H1 (cell line): ENCODE results near the gene MED12L. TPM values are rescaled to one million over a fixed set of nuclear protein-coding genes. Genes with fewer than 3 reads are reported as not detected.

Experiments
- CTCF ChIA-PET: fragments of 300-600 bp; sonication (Branson Sonifier 250); formaldehyde crosslinking; loops from one replicate; lab custom pipeline; 2021; ENCODE audit not compliant: partially characterized antibody; lab: Charles Lee
- POLR2A ChIA-PET: fragments of 300-600 bp; sonication (Branson Sonifier 250); formaldehyde crosslinking; loops from one replicate; lab custom pipeline; 2021; ENCODE audit warnings: inconsistent platforms; ENCODE audit not compliant: partially characterized antibody; lab: Charles Lee
- DNase-seq, 2 experiments: peaks; one replicate each; pipeline versions ENCODE4 v3.0.0 to v3.0.0-alpha.2; 2010 to 2022; ENCODE audit warnings: low spot score in 2 of 2, low read depth in 1 of 2, mixed read lengths in 1 of 2
- FAIRE-seq: peaks from 2 replicates; lab custom pipeline; 2011; peaks lifted over from hg19 to GRCh38; lab: Jason Lieb, UNC
- H2AFZ ChIP-seq: 2 replicates; pipeline ENCODE4 v1.8.1; 2012; ENCODE audit warnings: low read length, inconsistent platforms
- H2AK5ac ChIP-seq: 2 replicates; pipeline ENCODE4 v1.6.1; 2013; ENCODE audit warnings: low read depth, low read length
- H2BK120ac ChIP-seq: replicated peaks from 2 replicates; pipeline ENCODE3; 2013; ENCODE audit warnings: low read depth, low read length, inconsistent platforms
- H2BK12ac ChIP-seq: 2 replicates; pipeline ENCODE4 v1.6.1; 2013; ENCODE audit warnings: low read depth, low read length
- H2BK15ac ChIP-seq: 2 replicates; pipeline ENCODE4 v1.6.1; 2013; ENCODE audit warnings: low read length
- H2BK20ac ChIP-seq: 2 replicates; pipeline ENCODE4 v1.6.1; 2013; ENCODE audit warnings: low read length
- H2BK5ac ChIP-seq: 2 replicates; pipeline ENCODE4 v1.6.1; 2013; ENCODE audit warnings: low read depth, low read length
- H3K14ac ChIP-seq: 2 replicates; pipeline ENCODE4 v1.6.1; 2013; ENCODE audit warnings: inconsistent platforms; ENCODE audit not compliant: insufficient read length
- H3K18ac ChIP-seq: 2 replicates; pipeline ENCODE4 v1.6.1; 2013; ENCODE audit warnings: low read length; ENCODE audit errors: extremely low read depth
- H3K23ac ChIP-seq: 2 replicates; pipeline ENCODE4 v1.6.1; 2013; ENCODE audit warnings: inconsistent platforms; ENCODE audit not compliant: insufficient read length
- H3K23me2 ChIP-seq: 2 replicates; pipeline ENCODE4 v1.6.1; 2013; ENCODE audit warnings: low read depth, low read length
- H3K27ac ChIP-seq: 2 replicates; pipeline ENCODE4 v1.6.1; 2011; ENCODE audit warnings: low read depth, low read length, inconsistent platforms
- H3K27me3 ChIP-seq, 4 experiments: replicated peaks in 1 of 4; 1 replicate in 1 of 4; 2 replicates in 3 of 4; pipeline versions ENCODE4 v1.6.1 to v1.8.1; 2011 to 2013; ENCODE audit warnings: low read length in 3 of 4, mild to moderate bottlenecking in 3 of 4, inconsistent platforms in 2 of 4, mixed read lengths in 2 of 4, moderate library complexity in 1 of 4; ENCODE audit not compliant: control insufficient read depth in 3 of 4, insufficient read depth in 3 of 4; ENCODE audit errors: extremely low read depth in 1 of 4
- H3K36me3 ChIP-seq, 4 experiments: 2 replicates each; pipeline versions ENCODE4 v1.6.1 to v1.8.1; 2011 to 2013; ENCODE audit warnings: mild to moderate bottlenecking in 4 of 4, low read length in 3 of 4, moderate library complexity in 2 of 4, control low read depth in 1 of 4, inconsistent platforms in 1 of 4; ENCODE audit not compliant: insufficient read depth in 4 of 4, control insufficient read depth in 2 of 4
- H3K4ac ChIP-seq: replicated peaks from 2 replicates; pipeline ENCODE3; 2013; ENCODE audit warnings: low read length, low read depth, mixed read lengths, inconsistent platforms; ENCODE audit not compliant: insufficient read length
- H3K4me1 ChIP-seq, 4 experiments: replicated peaks in 1 of 4; 1 replicate in 1 of 4; 2 replicates in 3 of 4; pipeline versions ENCODE4 v1.6.1 to v1.8.1; 2011 to 2013; ENCODE audit warnings: low read length in 3 of 4, inconsistent platforms in 2 of 4, mixed read lengths in 1 of 4; ENCODE audit not compliant: insufficient read depth in 4 of 4, control insufficient read depth in 3 of 4
- H3K4me2 ChIP-seq, 2 experiments: 2 replicates each; pipeline versions ENCODE4 v1.6.1 to v1.8.1; 2011 to 2013; ENCODE audit warnings: low read depth in 2 of 2, low read length in 2 of 2, control low read depth in 1 of 2, inconsistent platforms in 1 of 2, mild to moderate bottlenecking in 1 of 2; ENCODE audit not compliant: insufficient read depth in 1 of 2
- H3K4me3 ChIP-seq, 4 experiments: fragments of 200-600, 300-600 bp in 1 of 4; sonication (generic), shearing (Covaris generic), sonication (Bioruptor Twin) in 1 of 4; 2 replicates each; pipeline versions ENCODE4 v1.5.1 to v1.8.1; 2011 to 2016; ENCODE audit warnings: low read length in 4 of 4, low read depth in 3 of 4, control low read depth in 2 of 4, inconsistent platforms in 2 of 4, mild to moderate bottlenecking in 2 of 4, mixed read lengths in 1 of 4, moderate library complexity in 1 of 4; ENCODE audit not compliant: insufficient read depth in 2 of 4; ENCODE audit errors: extremely low read depth in 1 of 4
- H3K56ac ChIP-seq: replicated peaks from 2 replicates; pipeline ENCODE3; 2013; ENCODE audit warnings: low read depth, mild to moderate bottlenecking, mixed read lengths, low read length, inconsistent platforms; ENCODE audit not compliant: insufficient read length
- H3K79me1 ChIP-seq: 2 replicates; pipeline ENCODE4 v1.6.1; 2013; ENCODE audit warnings: low read depth, low read length, control low read depth
- H3K79me2 ChIP-seq, 2 experiments: 2 replicates each; pipeline versions ENCODE4 v1.6.1 to v1.8.1; 2012 to 2013; ENCODE audit warnings: low read length in 2 of 2, mild to moderate bottlenecking in 2 of 2, inconsistent platforms in 1 of 2; ENCODE audit not compliant: insufficient read depth in 2 of 2, control insufficient read depth in 1 of 2
- H3K9ac ChIP-seq, 4 experiments: replicated peaks in 1 of 4; 1 replicate in 1 of 4; 2 replicates in 3 of 4; pipeline versions ENCODE4 v1.6.1 to v1.8.1; 2011 to 2013; ENCODE audit warnings: low read depth in 3 of 4, low read length in 3 of 4, control low read depth in 2 of 4, mild to moderate bottlenecking in 2 of 4, moderate library complexity in 2 of 4, inconsistent platforms in 1 of 4; ENCODE audit errors: extremely low read depth in 1 of 4
- H3K9me3 ChIP-seq, 2 experiments: 2 replicates each; pipeline versions ENCODE4 v1.6.1 to v1.8.1; 2012 to 2013; ENCODE audit warnings: mild to moderate bottlenecking in 2 of 2, moderate library complexity in 2 of 2, control low read depth in 1 of 2, inconsistent platforms in 1 of 2, low read depth in 1 of 2, low read length in 1 of 2, mixed read lengths in 1 of 2; ENCODE audit not compliant: insufficient read depth in 2 of 2
- H4K20me1 ChIP-seq, 2 experiments: replicated peaks in 1 of 2; 2 replicates each; pipeline versions ENCODE3 to v1.8.1; 2011 to 2013; ENCODE audit warnings: inconsistent platforms in 2 of 2, low read length in 2 of 2, mild to moderate bottlenecking in 1 of 2; ENCODE audit not compliant: insufficient read depth in 2 of 2, control insufficient read depth in 1 of 2
- H4K5ac ChIP-seq: 2 replicates; pipeline ENCODE4 v1.6.1; 2013; ENCODE audit warnings: low read length, low read depth, mixed read lengths, inconsistent platforms; ENCODE audit not compliant: insufficient read length
- H4K8ac ChIP-seq: 2 replicates; pipeline ENCODE4 v1.8.0; 2013; ENCODE audit warnings: mild to moderate bottlenecking, moderate library complexity, low read length, inconsistent platforms; ENCODE audit not compliant: insufficient read depth; ENCODE audit errors: extremely low read depth
- H4K91ac ChIP-seq: replicated peaks from 2 replicates; pipeline ENCODE3; 2013; ENCODE audit warnings: low read length, mixed read lengths, inconsistent platforms; ENCODE audit not compliant: insufficient read length
- ATF3 ChIP-seq: IDR thresholded peaks from 2 replicates; pipeline ENCODE4 v1.6.1; 2011; ENCODE audit warnings: low read depth, mild to moderate bottlenecking, low read length; ENCODE audit not compliant: insufficient read depth
- CHD1 ChIP-seq: IDR thresholded peaks from 2 replicates; pipeline ENCODE4 v1.6.1; 2012; ENCODE audit warnings: low read depth, low read length, improper control_type of control experiment
- GTF2F1 ChIP-seq: IDR thresholded peaks from 2 replicates; pipeline ENCODE4 v1.6.1; 2012; ENCODE audit warnings: low read depth, low read length, improper control_type of control experiment, borderline replicate concordance
- YY1 ChIP-seq: IDR thresholded peaks from 2 replicates; pipeline ENCODE4 v1.6.1; 2011; ENCODE audit warnings: low read depth, mild to moderate bottlenecking, low read length
- WGBS, 2 experiments: shearing (Covaris generic) in 1 of 2; methylation state at CpG; one replicate each; pipeline versions ENCODE4 v1.1.6 to v1.1.7; 2013 to 2015; ENCODE audit warnings: low lambda C conversion rate in 2 of 2, mixed read lengths in 2 of 2, inconsistent platforms in 1 of 2, low coverage in 1 of 2, missing lambda C conversion rate in 1 of 2; ENCODE audit not compliant: insufficient replicate concordance in 2 of 2, insufficient coverage in 1 of 2, insufficient read length in 1 of 2; ENCODE audit errors: extremely low coverage in 1 of 2, missing lambda C conversion rate in 1 of 2; 5-methylcytosine and 5-hydroxymethylcytosine counted together
- polyA plus RNA-seq, 7 experiments: library from polyadenylated mRNA; depleted of rRNA in 3 of 7; stranded (reverse) in 5 of 7; unstranded in 2 of 7; fragments of >200 nt in 5 of 7; fragments of 200-250 nt in 2 of 7; gene quantifications; 1 replicate in 5 of 7; 2 replicates in 1 of 7; 4 replicates in 1 of 7; pipeline versions ENCODE4 v1.2.1 to v1.2.3, GENCODE V29; 2011 to 2013; ENCODE audit warnings: missing spikeins in 2 of 7, mixed read lengths in 2 of 7
- total RNA-seq: library from RNA; stranded (reverse); fragmentation: NEBNext Ultra II Directional; extraction: Animal tissue kit (Norgen Biotek cat#: 25700); gene quantifications from 2 replicates; pipeline ENCODE4 v1.2.1, GENCODE V29; 2021

MED12L gene
- total and polyA plus RNA-seq, 2 of the 8 experiments (the other 6 are each of a cell fraction or from before 2014, with no cell fraction given): 3.6 to 26.2 TPM

- H3K9ac ChIP-seq: no peak overlapping the region
- no peak overlapping the region for H3K27ac ChIP-seq
- no peak overlapping the region for H3K18ac ChIP-seq
- FAIRE-seq (no peak), DNase-seq (peak in 1 of 2 experiments; percentile 53)
- no peaks in the 10 kb centered on the region for H3K27me3 ChIP-seq
- H3K9me3 ChIP-seq: no peaks in the 10 kb centered on the region
- H3K4me2 ChIP-seq: peak overlapping the region in 1 of 2 experiments; percentile 68; a peak in 1 of 4 replicates
- no peaks in the 10 kb centered on the region for H4K20me1 ChIP-seq
- H3K4ac ChIP-seq: no peak overlapping the region
- no peak overlapping the region for H2BK5ac ChIP-seq
- no peak overlapping the region for H4K5ac ChIP-seq
- no peak overlapping the region for H4K8ac ChIP-seq
- ChIA-PET CTCF (interaction anchor here (1.2 kb wide), 1 partner anchor 116 kb away, joined by 3 read pairs; the partner anchor contains the start of gene P2RY14), POLR2A (no interaction called here)
- peaks cover 0 to 9% (median 1%) of the 10 kb centered on the region in 4 experiments; a peak in 3 of 8 replicates for H3K36me3 ChIP-seq
- H3K56ac ChIP-seq: no peak overlapping the region
- TF ChIP-seq ATF3 (no peak), CHD1 (no peak), YY1 (0 out of 2 replicates have a peak, but pooled peaks have one; percentile 19), GTF2F1 (no peak)
- no peaks in the 10 kb centered on the region for H3K79me2 ChIP-seq
- H3K23ac ChIP-seq: no peak overlapping the region
- H3K4me1 ChIP-seq: peaks cover 3 to 13% (median 5%) of the 10 kb centered on the region in 4 experiments
- H3K23me2 ChIP-seq: no peaks in the 10 kb centered on the region
- no peak overlapping the region for H2BK15ac ChIP-seq
- no peak overlapping the region for H2AFZ ChIP-seq
- H3K14ac ChIP-seq: no peak overlapping the region
- peak overlapping the region; percentile 13 for H4K91ac ChIP-seq
- peak overlapping the region; percentile 28 for H2BK120ac ChIP-seq
- no peak overlapping the region for H2BK12ac ChIP-seq
- no peak overlapping the region for H3K4me3 ChIP-seq
- 80% methylated on average over 8 of the region's 8 CpGs; no CpG with 5 or more reads in 1 of the 2 experiments for WGBS, 2 experiments
- H2AK5ac ChIP-seq: no peak overlapping the region
- no peak overlapping the region for H2BK20ac ChIP-seq
- H3K79me1 ChIP-seq: no peaks in the 10 kb centered on the region
Measured at GRCh38 chr3:151394611-151395010, 309.1 kb downstream of the MED12L start.
